ENCODE results near the gene PRDM11.

The PRDM11 gene

GRCh38 chr11:45179686-45180178, 33.3 kb downstream of the PRDM11 start:
- TF ChIP-seq ZFX (IDR thresholded peaks at IDR 0.05) (no peak), CTCF (conservative IDR thresholded peaks at IDR 0.05) (no peak)
- no peak overlapping the region for H3K27ac ChIP-seq

- no peak overlapping the region for H3K27ac ChIP-seq
- TF ChIP-seq ZFX (IDR thresholded peaks at IDR 0.05) = no peak
- no peak for TF ChIP-seq CTCF (conservative IDR thresholded peaks at IDR 0.05)
These were observed 33.9 kb downstream of the PRDM11 start for GRCh38 chr11:45180179-45180847.

- no peak overlapping the region for H3K27ac ChIP-seq
- TF ChIP-seq CTCF (conservative IDR thresholded peaks at IDR 0.05) (no peak), ZFX (IDR thresholded peaks at IDR 0.05) (no peak)
These were observed 34.4 kb downstream of the PRDM11 start for GRCh38 chr11:45180848-45181192.

GRCh38 chr11:45181193-45181888, 34.9 kb downstream of the PRDM11 start:
- no peak overlapping the region for H3K27ac ChIP-seq
- TF ChIP-seq ZFX (IDR thresholded peaks at IDR 0.05) (no peak), CTCF (conservative IDR thresholded peaks at IDR 0.05) (no peak)

- H3K27ac ChIP-seq = no peak overlapping the region
- TF ChIP-seq CTCF (conservative IDR thresholded peaks at IDR 0.05) (no peak), ZFX (IDR thresholded peaks at IDR 0.05) (no peak)
These were observed 35.6 kb downstream of the PRDM11 start for GRCh38 chr11:45181889-45182550.

GRCh38 chr11:45182902-45183301, 36.5 kb downstream of the PRDM11 start:
- no peak for TF ChIP-seq ZFX (IDR thresholded peaks at IDR 0.05)
- peak; percentile 68 for TF ChIP-seq CTCF (conservative IDR thresholded peaks at IDR 0.05)

GRCh38 chr11:45184640-45185039, 38.2 kb downstream of the PRDM11 start:
- no peak overlapping the region for H3K27ac ChIP-seq
- no peak for TF ChIP-seq ZFX (IDR thresholded peaks at IDR 0.05)
- no peak for TF ChIP-seq CTCF (conservative IDR thresholded peaks at IDR 0.05)

More at GRCh38 chr11:45182902-45183301, 36.5 kb downstream of the PRDM11 start:
- no peak overlapping the region for H3K27ac ChIP-seq

Measured in C4-2B (cell line).